Gastroesophageal sphincter (tissue), 4 donors: ENCODE results near the gene MUSK. TPM values are rescaled to one million over a fixed set of nuclear protein-coding genes. Genes with fewer than 3 reads are reported as not detected.

Experiments
- ATAC-seq: fragments of 150-250 bp; one replicate; pipeline ENCODE4 v1.9.1; 2016; ENCODE audit warnings: mild to moderate bottlenecking, moderate library complexity
- H3K27ac ChIP-seq, 4 donors: fragments of 200-600 bp; sonication (generic) in 3 of 4; 1 replicate in 3 of 4; 2 replicates in 1 of 4; pipeline ENCODE4 v1.5.1; 2016 to 2019
- H3K27me3 ChIP-seq: fragments of 200-600 bp; sonication (generic); one replicate; pipeline ENCODE4 v1.5.1; 2019
- H3K36me3 ChIP-seq, 2 donors: fragments of 200-600 bp; sonication (generic); one replicate each; pipeline ENCODE4 v1.5.1; 2019; ENCODE audit warnings: control low read depth in 1 of 2
- H3K4me1 ChIP-seq, 3 donors: fragments of 200-600 bp; sonication (generic); 1 replicate in 2 of 3; 2 replicates in 1 of 3; pipeline ENCODE4 v1.5.1; 2016 to 2019; ENCODE audit warnings: control low read depth in 2 of 3
- H3K4me3 ChIP-seq, 2 donors: fragments of 200-600 bp; sonication (generic); one replicate each; pipeline ENCODE4 v1.5.1; 2019; ENCODE audit warnings: mild to moderate bottlenecking in 1 of 2, moderate library complexity in 1 of 2
- H3K9me3 ChIP-seq, 3 donors: fragments of 200-600 bp; sonication (generic); one replicate each; pipeline ENCODE4 v1.5.1; 2017 to 2019; ENCODE audit warnings: control low read depth in 2 of 3
- EP300 ChIP-seq: sonication (generic); formaldehyde crosslinking; IDR thresholded peaks from one replicate; pipeline ENCODE4 v1.6.1; 2017; ENCODE audit warnings: antibody characterized with exemption, mild to moderate bottlenecking
- POLR2A ChIP-seq, 2 donors: fragments of 450-650 bp; IDR thresholded peaks; one replicate each; pipeline ENCODE4 v1.6.1; 2017; ENCODE audit warnings: antibody characterized with exemption in 2 of 2, mild to moderate bottlenecking in 2 of 2, moderate library complexity in 1 of 2
- POLR2AphosphoS5 ChIP-seq: sonication (generic); formaldehyde crosslinking; IDR thresholded peaks from one replicate; pipeline ENCODE4 v1.6.1; 2017; ENCODE audit warnings: antibody characterized with exemption
- WGBS, 2 donors: methylation state at CpG; one replicate each; pipeline ENCODE4 v1.1.5; 2018; ENCODE audit warnings: low coverage in 1 of 2; 5-methylcytosine and 5-hydroxymethylcytosine counted together
- total RNA-seq, 4 donors: library from RNA; depleted of rRNA; stranded (reverse); fragments of >200 nt; gene quantifications; one replicate each; pipeline ENCODE4 v1.1.0, GENCODE V29; 2016
- TF ChIP-seq, protein P1 (sequence below), 4 experiments: fragments of 200-600 bp in 2 of 4; fragments of 450-650 bp in 2 of 4; sonication (generic) in 1 of 4; IDR thresholded peaks; one replicate each; pipeline ENCODE4 v1.5.1; 2017 to 2019; ENCODE audit warnings: antibody characterized with exemption in 4 of 4, mild to moderate bottlenecking in 2 of 4, moderate library complexity in 2 of 4

Gene MUSK
- total RNA-seq, 4 donors from 2014 or later: 2.9 to 8.4 (median 4.2) TPM

DNA sequence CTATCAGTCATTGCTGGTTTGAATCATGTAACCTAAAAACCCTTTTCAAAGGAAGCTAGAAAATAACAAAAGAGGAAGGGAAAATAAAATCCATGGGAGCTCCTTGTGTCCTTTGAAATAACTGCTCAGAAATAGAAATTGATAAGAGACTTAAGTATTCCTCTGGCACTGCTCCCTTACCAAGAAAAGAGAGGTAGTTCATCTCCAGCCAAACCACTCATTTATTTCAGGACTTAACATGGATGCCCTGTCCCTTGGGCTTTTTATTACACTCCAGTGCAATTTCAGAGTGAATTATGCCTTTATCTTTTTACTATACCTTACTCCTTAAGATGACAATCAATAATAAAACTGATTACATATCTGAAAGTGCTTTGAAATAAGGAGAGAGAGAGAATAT lies 61.0 kb downstream of the MUSK start:
- no peaks in the 10 kb centered on the region for H3K9me3 ChIP-seq
- no peaks in the 10 kb centered on the region for H3K27me3 ChIP-seq
- no peaks in the 10 kb centered on the region for H3K36me3 ChIP-seq
- H3K27ac ChIP-seq: no peak overlapping the region
- H3K4me1 ChIP-seq: no peaks in the 10 kb centered on the region
- ATAC-seq: no peak
- TF ChIP-seq POLR2AphosphoS5: no peak
- TF ChIP-seq, protein P1, sequence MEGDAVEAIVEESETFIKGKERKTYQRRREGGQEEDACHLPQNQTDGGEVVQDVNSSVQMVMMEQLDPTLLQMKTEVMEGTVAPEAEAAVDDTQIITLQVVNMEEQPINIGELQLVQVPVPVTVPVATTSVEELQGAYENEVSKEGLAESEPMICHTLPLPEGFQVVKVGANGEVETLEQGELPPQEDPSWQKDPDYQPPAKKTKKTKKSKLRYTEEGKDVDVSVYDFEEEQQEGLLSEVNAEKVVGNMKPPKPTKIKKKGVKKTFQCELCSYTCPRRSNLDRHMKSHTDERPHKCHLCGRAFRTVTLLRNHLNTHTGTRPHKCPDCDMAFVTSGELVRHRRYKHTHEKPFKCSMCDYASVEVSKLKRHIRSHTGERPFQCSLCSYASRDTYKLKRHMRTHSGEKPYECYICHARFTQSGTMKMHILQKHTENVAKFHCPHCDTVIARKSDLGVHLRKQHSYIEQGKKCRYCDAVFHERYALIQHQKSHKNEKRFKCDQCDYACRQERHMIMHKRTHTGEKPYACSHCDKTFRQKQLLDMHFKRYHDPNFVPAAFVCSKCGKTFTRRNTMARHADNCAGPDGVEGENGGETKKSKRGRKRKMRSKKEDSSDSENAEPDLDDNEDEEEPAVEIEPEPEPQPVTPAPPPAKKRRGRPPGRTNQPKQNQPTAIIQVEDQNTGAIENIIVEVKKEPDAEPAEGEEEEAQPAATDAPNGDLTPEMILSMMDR (IDR thresholded peaks at IDR 0.05): no peak
- no peak for TF ChIP-seq EP300
- no peak for TF ChIP-seq POLR2A (IDR thresholded peaks at IDR 0.05)
- H3K4me3 ChIP-seq: no peak overlapping the region

DNA sequence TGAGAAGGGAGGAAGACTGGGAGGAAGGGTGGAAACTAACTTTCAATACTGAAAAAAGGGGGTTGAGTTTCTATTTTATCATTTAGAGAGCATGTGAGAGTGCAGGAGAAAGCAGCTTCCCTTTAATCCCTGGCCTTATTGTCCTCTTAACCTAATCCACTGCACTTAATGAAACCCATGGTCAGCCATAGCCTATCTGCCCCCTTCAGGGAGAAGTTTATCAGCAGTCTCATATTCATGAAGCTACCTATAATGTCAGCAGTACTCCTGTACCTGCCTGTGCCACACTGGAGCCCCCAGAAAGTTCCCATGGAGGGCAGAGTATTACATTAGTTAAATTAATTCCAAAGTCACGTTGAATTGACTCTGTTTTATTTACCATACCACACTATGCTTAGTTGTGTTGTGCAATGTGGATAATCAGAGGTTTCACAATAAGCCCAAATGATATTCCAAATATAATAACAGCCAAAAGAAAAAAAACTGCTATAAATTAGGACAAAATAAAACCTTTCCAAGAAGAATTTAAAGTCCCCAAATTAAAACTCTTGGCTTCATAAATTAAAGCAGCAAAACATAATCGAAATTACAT lies 62.9 kb downstream of the MUSK start:
- no peak for ATAC-seq
- Histone ChIP-seq H3K27me3 (no peaks in the 10 kb centered on the region), H3K36me3 (no peaks in the 10 kb centered on the region), H3K9me3 (no peaks in the 10 kb centered on the region), H3K4me1 (no peaks in the 10 kb centered on the region), H3K4me3 (no peak overlapping the region), H3K27ac (no peak overlapping the region)
- TF ChIP-seq POLR2AphosphoS5 (no peak), POLR2A (IDR thresholded peaks at IDR 0.05) (no peak), EP300 (no peak)
- TF ChIP-seq, protein P1 (IDR thresholded peaks at IDR 0.05): no peak
- WGBS, 2 donors: 80 to 84% methylated on average over 2 of the region's 2 CpGs

DNA sequence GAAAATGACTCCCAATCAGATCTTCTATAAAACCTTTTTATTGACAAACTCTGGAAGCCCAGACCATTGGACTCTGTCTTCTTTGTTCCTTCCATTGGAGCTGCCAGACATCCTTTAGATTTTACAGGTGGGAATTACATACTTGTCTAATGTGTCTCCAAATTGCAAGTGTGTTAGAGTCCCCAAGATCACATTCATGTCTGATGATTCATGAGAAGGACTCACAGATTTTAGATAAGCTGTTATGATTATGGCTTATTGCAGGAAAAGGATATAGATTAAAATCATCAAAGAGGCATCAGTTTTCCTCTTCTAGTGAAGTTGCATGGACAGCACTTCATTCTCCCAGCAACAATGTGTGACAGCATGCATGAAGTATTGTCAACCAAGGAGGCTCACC lies 70.4 kb downstream of the MUSK start:
- no peak for ATAC-seq
- H3K4me1 ChIP-seq: peaks cover 0 to 13% (median 7%) of the 10 kb centered on the region in 3 donors

DNA sequence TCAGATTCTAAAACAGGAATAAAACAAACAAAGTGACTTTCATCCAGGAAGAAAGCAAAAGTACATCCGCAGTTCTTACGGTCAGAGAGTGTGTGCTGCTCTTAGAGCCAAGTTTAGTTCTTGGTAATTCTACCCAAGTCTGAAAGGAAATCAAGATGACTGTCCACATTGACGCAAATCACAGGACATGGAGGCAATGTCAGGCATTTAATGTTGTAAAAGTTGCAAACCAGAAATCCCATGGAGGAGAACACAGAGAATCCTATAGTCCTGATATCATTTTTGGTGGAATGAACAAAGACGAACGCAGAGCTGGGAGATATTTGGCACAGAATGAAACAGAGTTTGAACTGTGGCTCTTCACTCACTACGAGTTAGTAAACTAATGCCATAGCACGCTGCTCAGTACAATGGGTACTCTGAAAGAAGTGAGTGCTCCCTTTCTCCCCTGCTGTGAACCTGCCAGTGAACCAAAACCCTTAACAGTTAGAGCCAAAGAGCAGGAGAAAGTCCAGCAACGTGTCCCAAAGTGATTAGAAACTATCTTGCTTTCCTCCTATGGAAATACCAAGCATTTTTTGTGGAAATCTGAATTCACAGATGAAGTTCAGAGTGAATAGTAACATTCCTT lies 74.3 kb downstream of the MUSK start:
- Histone ChIP-seq H3K27me3 (no peaks in the 10 kb centered on the region), H3K4me3 (no peak overlapping the region), H3K4me1 (peaks cover 9 to 30% (median 16%) of the 10 kb centered on the region in 3 donors), H3K27ac (peak overlapping the region; percentile 32 to 72 (median 66)), H3K9me3 (no peaks in the 10 kb centered on the region), H3K36me3 (no peaks in the 10 kb centered on the region)
- peak; percentile 54 for ATAC-seq
- peak; percentile 80 for TF ChIP-seq POLR2AphosphoS5
- no peak for TF ChIP-seq POLR2A (IDR thresholded peaks at IDR 0.05)
- WGBS, 2 donors: 3 to 16% methylated on average over 5 to 8 of the region's 8 CpGs

More for the DNA sequence above, 70.4 kb downstream of the MUSK start:
- no peaks in the 10 kb centered on the region for H3K27me3 ChIP-seq
- no peak for TF ChIP-seq EP300
- no peak for TF ChIP-seq POLR2AphosphoS5
- TF ChIP-seq, protein P1 (IDR thresholded peaks at IDR 0.05): no peak
- TF ChIP-seq POLR2A (IDR thresholded peaks at IDR 0.05): no peak
- no peaks in the 10 kb centered on the region for H3K9me3 ChIP-seq
- H3K27ac ChIP-seq: no peak overlapping the region
- no peak overlapping the region for H3K4me3 ChIP-seq
- H3K36me3 ChIP-seq: no peaks in the 10 kb centered on the region

DNA sequence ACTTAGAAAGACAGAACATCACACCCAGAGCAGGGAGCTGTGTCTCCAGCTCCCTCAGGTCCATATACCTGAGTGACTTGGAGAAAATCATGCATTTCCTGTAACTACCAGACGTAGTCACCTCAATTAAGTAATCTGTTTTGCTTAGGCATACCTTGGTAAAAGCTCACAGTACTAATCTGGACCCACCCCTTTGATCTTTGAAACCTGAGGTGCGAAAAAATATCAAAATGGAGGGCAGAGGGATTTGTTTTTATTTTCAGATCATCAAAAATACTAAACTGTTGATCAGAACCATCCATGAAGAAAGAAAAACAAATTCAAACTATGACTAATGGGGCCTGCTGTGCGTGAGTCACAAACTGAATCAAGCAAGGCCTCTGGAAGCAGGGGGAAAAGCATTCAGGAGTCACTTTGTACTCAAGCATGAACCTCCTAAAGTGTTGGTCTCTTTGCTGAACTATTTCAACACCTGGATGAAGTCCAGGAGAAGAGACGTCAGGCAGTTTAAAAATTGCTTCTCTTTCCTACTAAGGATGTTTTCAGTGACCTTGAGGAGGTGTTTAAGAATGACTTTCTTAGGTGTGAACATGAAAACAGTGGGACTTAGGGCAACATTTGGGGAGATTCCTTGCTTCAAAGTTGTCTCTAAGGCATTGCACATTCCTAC lies 76.3 kb downstream of the MUSK start:
- Histone ChIP-seq H3K9me3 (no peaks in the 10 kb centered on the region), H3K4me1 (peaks cover 9 to 30% (median 16%) of the 10 kb centered on the region in 3 donors), H3K36me3 (no peaks in the 10 kb centered on the region), H3K27me3 (no peaks in the 10 kb centered on the region), H3K4me3 (no peak overlapping the region), H3K27ac (peak overlapping the region; percentile 50 to 74 (median 67))
- ATAC-seq: peak; percentile 89
- peak; percentile 63 for TF ChIP-seq POLR2AphosphoS5
- TF ChIP-seq, protein P1 (IDR thresholded peaks at IDR 0.05): no peak
- 32 to 44% methylated on average over 3 to 4 of the region's 4 CpGs for WGBS, 2 donors
